Activated naive CD4-positive, alpha-beta T cell treated with anti-CD3 and anti-CD28 coated beads, Interleukin-2, amount 50 U/mL, for 16 hours (primary cell): ENCODE data around the gene NPVF.
A peak's percentile ranks its signal among the peaks of the same experiment; 100 is the strongest.

Experiments used
- DNase-seq: peaks from one replicate; pipeline ENCODE4 v3.0.0-alpha.2; 2020

Gene NPVF

GRCh38 chr7:25228386-25228785 lies at the start of gene NPVF:
Gene NPVF (minus strand): TSS chr7:25228486. CDS start chr7:25228439, 47 bp downstream.
- no peak for DNase-seq

- DNase-seq: no peak
These were observed 44.0 kb upstream of the NPVF start for GRCh38 chr7:25272265-25272664.

- no peak for DNase-seq
These were observed 35.1 kb upstream of the NPVF start for GRCh38 chr7:25263337-25263736.

- no peak for DNase-seq
These were observed 34.3 kb upstream of the NPVF start for GRCh38 chr7:25262586-25262985.

GRCh38 chr7:25261545-25262140 lies 33.4 kb upstream of the NPVF start:
- no peak for DNase-seq

- DNase-seq: no peak
These were observed 32.7 kb upstream of the NPVF start for GRCh38 chr7:25260862-25261494.

- peak; percentile 65 for DNase-seq
These were observed 31.4 kb upstream of the NPVF start for GRCh38 chr7:25259487-25260243.

GRCh38 chr7:25256333-25256819 lies 28.1 kb upstream of the NPVF start:
- DNase-seq: no peak

- no peak for DNase-seq
These were observed 27.5 kb upstream of the NPVF start for GRCh38 chr7:25255611-25256332.

- no peak for DNase-seq
These were observed 26.3 kb upstream of the NPVF start for GRCh38 chr7:25254604-25255003.

- DNase-seq: no peak
These were observed 25.4 kb upstream of the NPVF start for GRCh38 chr7:25253714-25254113.

- no peak for DNase-seq
These were observed 22.1 kb upstream of the NPVF start for GRCh38 chr7:25250386-25250785.

- DNase-seq: no peak
These were observed 21.5 kb upstream of the NPVF start for GRCh38 chr7:25249772-25250171.

GRCh38 chr7:25246306-25246705 lies 18.0 kb upstream of the NPVF start:
- DNase-seq: no peak

GRCh38 chr7:25244254-25245033 lies 16.2 kb upstream of the NPVF start:
- DNase-seq: no peak

GRCh38 chr7:25242678-25243077 lies 14.4 kb upstream of the NPVF start:
- DNase-seq: no peak

GRCh38 chr7:25240896-25241295 lies 12.6 kb upstream of the NPVF start:
- no peak for DNase-seq

- no peak for DNase-seq
These were observed 12.1 kb upstream of the NPVF start for GRCh38 chr7:25240340-25240739.

GRCh38 chr7:25239888-25240287 lies 11.6 kb upstream of the NPVF start:
- DNase-seq: no peak

GRCh38 chr7:25238066-25238725 lies 9.9 kb upstream of the NPVF start:
- DNase-seq: no peak

GRCh38 chr7:25235471-25235870 lies 7.2 kb upstream of the NPVF start:
- no peak for DNase-seq

- DNase-seq: no peak
These were observed 6.0 kb upstream of the NPVF start for GRCh38 chr7:25234336-25234735.
